SK-N-SH (cell line): ENCODE results near the gene EIF1AD. TPM values are rescaled to one million over a fixed set of nuclear protein-coding genes. Genes with fewer than 3 reads are reported as not detected.

ENCODE experiments used
- CTCF ChIA-PET: fragments of 300-600, 350-600 bp; formaldehyde crosslinking; extraction: SDS; loops from one replicate; lab custom pipeline; 2021; lab: Yijun Ruan, JAX
- POLR2A ChIA-PET: fragments of 350-600 bp; sonication (Branson Sonifier 250); formaldehyde crosslinking; extraction: SDS; loops from one replicate; lab custom pipeline; 2020; ENCODE audit warnings: antibody characterized with exemption, inconsistent platforms; lab: Yijun Ruan, JAX
- DNase-seq: peaks from one replicate; pipeline ENCODE4 v3.0.0; 2012
- H2AFZ ChIP-seq: fragments of 200-600 bp; sonication (generic); 2 replicates; pipeline ENCODE4 v1.8.1; 2016; ENCODE audit warnings: antibody characterized with exemption, mild to moderate bottlenecking, low read depth
- H3F3A ChIP-seq: fragments of 200-600 bp; sonication (generic); replicated peaks from 2 replicates; pipeline ENCODE3; 2016; ENCODE audit warnings: antibody characterized with exemption, mild to moderate bottlenecking; ENCODE audit not compliant: insufficient read depth
- H3K27ac ChIP-seq, 2 experiments: fragments of 200-500 bp in 1 of 2; fragments of 200-600 bp in 1 of 2; sonication (Bioruptor generic) in 1 of 2; sonication (generic), shearing (Covaris generic) in 1 of 2; 2 replicates each; pipeline versions ENCODE4 v1.5.1 to v1.6.1; 2014 to 2016; ENCODE audit warnings: low read depth in 2 of 2, inconsistent platforms in 1 of 2, low read length in 1 of 2, mild to moderate bottlenecking in 1 of 2, mixed read lengths in 1 of 2
- H3K27me3 ChIP-seq: fragments of 200-600 bp; sonication (generic), shearing (Covaris generic); 2 replicates; pipeline ENCODE4 v1.6.1; 2016; ENCODE audit warnings: mixed run types; ENCODE audit not compliant: insufficient read depth
- H3K36me3 ChIP-seq, 2 experiments: fragments of 200-500 bp in 1 of 2; fragments of 200-600 bp in 1 of 2; sonication (Bioruptor generic) in 1 of 2; sonication (generic) in 1 of 2; replicated peaks in 1 of 2; 2 replicates each; pipeline versions ENCODE3 to v1.5.1; 2014 to 2016; ENCODE audit warnings: low read length in 1 of 2, mild to moderate bottlenecking in 1 of 2; ENCODE audit not compliant: insufficient read depth in 2 of 2, control insufficient read depth in 1 of 2
- H3K4me1 ChIP-seq, 2 experiments: fragments of 200-500 bp in 1 of 2; fragments of 200-600 bp in 1 of 2; sonication (Bioruptor generic) in 1 of 2; sonication (generic), shearing (Covaris generic) in 1 of 2; 2 replicates each; pipeline versions ENCODE4 v1.5.1 to v1.6.1; 2014 to 2016; ENCODE audit warnings: low read depth in 1 of 2, low read length in 1 of 2, mixed run types in 1 of 2; ENCODE audit not compliant: insufficient read depth in 2 of 2, control insufficient read depth in 1 of 2
- H3K4me2 ChIP-seq: fragments of 200-600 bp; sonication (generic), shearing (Covaris generic); 2 replicates; pipeline ENCODE4 v1.6.1; 2017; ENCODE audit warnings: mixed run types
- H3K4me3 ChIP-seq, 2 experiments: fragments of 200-500 bp in 1 of 2; fragments of 200-600 bp in 1 of 2; sonication (Bioruptor generic) in 1 of 2; sonication (generic), shearing (Covaris generic) in 1 of 2; 2 replicates each; pipeline versions ENCODE4 v1.5.1 to v1.8.1; 2014 to 2016; ENCODE audit warnings: low read depth in 2 of 2, inconsistent platforms in 1 of 2, low read length in 1 of 2, mild to moderate bottlenecking in 1 of 2, mixed read lengths in 1 of 2, moderate library complexity in 1 of 2
- H3K79me2 ChIP-seq: fragments of 200-600 bp; sonication (generic); 2 replicates; pipeline ENCODE4 v1.8.1; 2017; ENCODE audit warnings: mild to moderate bottlenecking; ENCODE audit not compliant: insufficient read depth
- H3K9ac ChIP-seq: fragments of 200-600 bp; sonication (generic); 2 replicates; pipeline ENCODE4 v1.6.1; 2017; ENCODE audit warnings: mixed run types
- H3K9me2 ChIP-seq: fragments of 200-600 bp; sonication (generic); 2 replicates; pipeline ENCODE4 v1.6.1; 2017; ENCODE audit warnings: mixed run types
- H3K9me3 ChIP-seq: fragments of 200-600 bp; sonication (generic); 2 replicates; pipeline ENCODE4 v1.6.1; 2017; ENCODE audit warnings: mixed run types, mild to moderate bottlenecking, moderate library complexity
- H4K20me1 ChIP-seq: fragments of 200-600 bp; sonication (generic); 2 replicates; pipeline ENCODE4 v1.6.1; 2017; ENCODE audit warnings: mild to moderate bottlenecking, mixed run types; ENCODE audit not compliant: insufficient read depth
- CHD2 ChIP-seq: fragments of 150-350 bp; IDR thresholded peaks from 2 replicates; pipeline ENCODE4 v1.6.1; 2018; ENCODE audit warnings: low read length; ENCODE audit not compliant: partially characterized antibody
- ELF1 ChIP-seq: IDR thresholded peaks from 2 replicates; pipeline ENCODE4 v1.4.0; 2012
- EP300 ChIP-seq, 2 experiments: IDR thresholded peaks; 2 replicates each; pipeline versions ENCODE4 v1.4.0 to v1.6.1; 2012; ENCODE audit warnings: borderline replicate concordance in 1 of 2, low read depth in 1 of 2, low read length in 1 of 2
- FOSL2 ChIP-seq: IDR thresholded peaks from 2 replicates; pipeline ENCODE4 v1.4.0; 2012; ENCODE audit warnings: low read depth, mild to moderate bottlenecking, moderate library complexity, borderline replicate concordance
- FOXJ3 ChIP-seq: sonication (generic); formaldehyde crosslinking; IDR thresholded peaks from 2 replicates; pipeline ENCODE4 v1.5.1; 2020; ENCODE audit warnings: mild to moderate bottlenecking, missing genetic modification reagents
- FOXM1 ChIP-seq: IDR thresholded peaks from 2 replicates; pipeline ENCODE4 v1.4.0; 2012; ENCODE audit warnings: low read depth, mild to moderate bottlenecking
- JUND ChIP-seq: IDR thresholded peaks from 2 replicates; pipeline ENCODE4 v1.4.0; 2012
- MAX ChIP-seq: IDR thresholded peaks from 2 replicates; pipeline ENCODE4 v1.4.0; 2012; ENCODE audit warnings: low read depth
- MEF2A ChIP-seq: IDR thresholded peaks from 2 replicates; pipeline ENCODE4 v1.4.0; 2012; ENCODE audit warnings: low read depth, borderline replicate concordance
- NFIC ChIP-seq: IDR thresholded peaks from 2 replicates; pipeline ENCODE4 v1.4.0; 2012; ENCODE audit warnings: borderline replicate concordance
- NRF1 ChIP-seq: IDR thresholded peaks from 2 replicates; pipeline ENCODE4 v1.6.1; 2012; ENCODE audit warnings: low read depth, mild to moderate bottlenecking, low read length
- POLR2AphosphoS5 ChIP-seq: IDR thresholded peaks from 2 replicates; pipeline ENCODE4 v1.6.1; 2012; ENCODE audit warnings: low read depth, low read length
- RCOR1 ChIP-seq: fragments of 150-350 bp; IDR thresholded peaks from 2 replicates; pipeline ENCODE4 v1.6.1; 2017; ENCODE audit warnings: antibody characterized with exemption, low read length
- RXRA ChIP-seq: IDR thresholded peaks from 2 replicates; pipeline ENCODE4 v1.4.0; 2012; ENCODE audit warnings: low read depth, mild to moderate bottlenecking, borderline replicate concordance
- TAF1 ChIP-seq: IDR thresholded peaks from 2 replicates; pipeline ENCODE4 v1.6.1; 2012; ENCODE audit warnings: low read depth, mild to moderate bottlenecking, low read length, moderate library complexity, borderline replicate concordance
- TEAD4 ChIP-seq: IDR thresholded peaks from 2 replicates; pipeline ENCODE4 v1.4.0; 2012; ENCODE audit warnings: mild to moderate bottlenecking, borderline replicate concordance; ENCODE audit not compliant: insufficient read depth
- USF1 ChIP-seq: IDR thresholded peaks from 2 replicates; pipeline ENCODE4 v1.4.0; 2012; ENCODE audit warnings: low read depth, borderline replicate concordance
- USF2 ChIP-seq: fragments of 150-350 bp; IDR thresholded peaks from 2 replicates; pipeline ENCODE4 v1.6.1; 2017; ENCODE audit warnings: antibody characterized with exemption, low read length, low read depth, borderline replicate concordance
- YY1 ChIP-seq: IDR thresholded peaks from 2 replicates; pipeline ENCODE4 v1.4.0; 2012; ENCODE audit warnings: low read depth, mild to moderate bottlenecking
- ZBTB33 ChIP-seq: IDR thresholded peaks from 2 replicates; pipeline ENCODE4 v1.4.0; 2012; ENCODE audit warnings: low read depth, borderline replicate concordance
- whole genome bisulfite sequencing: methylation state at CpG from one replicate; pipeline ENCODE4 v1.1.6; 2017; ENCODE audit warnings: low lambda C conversion rate; 5-methylcytosine and 5-hydroxymethylcytosine counted together
- polyA plus RNA-seq, 3 experiments: library from polyadenylated mRNA; depleted of rRNA; stranded (reverse); fragments of >200 nt; gene quantifications; 2 replicates each; pipeline ENCODE4 v1.2.3, GENCODE V29; 2012
- TF ChIP-seq, protein P1 (sequence below): IDR thresholded peaks from 2 replicates; pipeline ENCODE4; 2012
- TF ChIP-seq, protein P2 (sequence below): fragments of 150-350 bp; IDR thresholded peaks from 2 replicates; pipeline ENCODE4 v1.6.1; 2016; ENCODE audit warnings: mild to moderate bottlenecking, low read depth, low read length
- TF ChIP-seq, protein P3 (sequence below): fragments of 200-600 bp; sonication (generic); IDR thresholded peaks from 2 replicates; pipeline ENCODE4 v1.6.1; 2017; ENCODE audit warnings: antibody characterized with exemption, mild to moderate bottlenecking, moderate library complexity

EIF1AD gene
- 28.9 and 31.4 TPM in 2 replicates for polyA plus RNA-seq (2012; rRNA removed)
- polyA plus RNA-seq (2012; cell fraction: cytosol; rRNA removed), result 21.5 and 28.9 TPM in 2 replicates
- polyA plus RNA-seq (2012; cell fraction: nucleus; rRNA removed), result 30.7 and 36.1 TPM in 2 replicates

- peaks cover 6 to 11% of the 10 kb centered on the region in 2 experiments; a peak in 3 of 4 replicates for H3K4me1 ChIP-seq
- DNase-seq, result peak; percentile 90
- peaks cover 39% of the 10 kb centered on the region for H3F3A ChIP-seq
- CTCF ChIA-PET, result interaction anchor here (0.8 to 1.9 kb wide), 10 partner anchors 11 to 299 kb away, joined by 3 to 14 read pairs (median 4); no protein-coding TSS in a partner anchor
- peak within 1 kb of the TSS; percentile 87 for H2AFZ ChIP-seq
- H3K4me2 ChIP-seq, result peak within 1 kb of the TSS; percentile 96
- WGBS, result 1% methylated on average over 50 of the region's 55 CpGs
- H3K27ac ChIP-seq, result peak within 1 kb of the TSS; percentile 98
- no peaks in the 10 kb centered on the region for H3K9me3 ChIP-seq
- H3K36me3 ChIP-seq, result peaks cover 45 to 48% of the 10 kb centered on the region in 2 experiments
- H3K9ac ChIP-seq, result peak within 1 kb of the TSS; percentile 95
- H3K4me3 ChIP-seq, result peak within 1 kb of the TSS; percentile 95 to 99
- H3K79me2 ChIP-seq, result peaks cover 73% of the 10 kb centered on the region
- H3K27me3 ChIP-seq, result no peaks in the 10 kb centered on the region
- peaks cover 4% of the 10 kb centered on the region; the same call in 1 of the 2 replicates for H4K20me1 ChIP-seq
- POLR2A ChIA-PET, result interaction anchor here (0.5 to 2.0 kb wide), 6 partner anchors 36 to 142 kb away, joined by 5 to 11 read pairs (median 6); partner anchors contain the start of genes FIBP, MUS81, SART1 and SF3B2
- no peaks in the 10 kb centered on the region for H3K9me2 ChIP-seq
- peak; percentile 2 to 42; a peak in 1 of 4 replicates for TF ChIP-seq EP300 (IDR thresholded peaks at IDR 0.05; ENCODE audit: borderline replicate concordance in 1 of 2, low read depth in 1 of 2, low read length in 1 of 2)
- TF ChIP-seq FOXM1, result 0 out of 2 replicates have a peak, but pooled peaks have one; percentile 62
- no peak for TF ChIP-seq FOXJ3 (CRISPR knock-in tag)
- TF ChIP-seq, protein P1, sequence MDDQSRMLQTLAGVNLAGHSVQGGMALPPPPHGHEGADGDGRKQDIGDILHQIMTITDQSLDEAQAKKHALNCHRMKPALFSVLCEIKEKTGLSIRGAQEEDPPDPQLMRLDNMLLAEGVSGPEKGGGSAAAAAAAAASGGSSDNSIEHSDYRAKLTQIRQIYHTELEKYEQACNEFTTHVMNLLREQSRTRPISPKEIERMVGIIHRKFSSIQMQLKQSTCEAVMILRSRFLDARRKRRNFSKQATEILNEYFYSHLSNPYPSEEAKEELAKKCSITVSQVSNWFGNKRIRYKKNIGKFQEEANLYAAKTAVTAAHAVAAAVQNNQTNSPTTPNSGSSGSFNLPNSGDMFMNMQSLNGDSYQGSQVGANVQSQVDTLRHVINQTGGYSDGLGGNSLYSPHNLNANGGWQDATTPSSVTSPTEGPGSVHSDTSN, result no peak
- TF ChIP-seq MAX, result peak; percentile 90
- peak; percentile 10; the same call in 1 of the 2 replicates for TF ChIP-seq MEF2A
- TF ChIP-seq RCOR1, result no peak; the same call in 1 of the 2 replicates
- TF ChIP-seq FOSL2, result no peak; the same call in 1 of the 2 replicates
- TF ChIP-seq ELF1, result peak; percentile 90
- TF ChIP-seq, protein P2, sequence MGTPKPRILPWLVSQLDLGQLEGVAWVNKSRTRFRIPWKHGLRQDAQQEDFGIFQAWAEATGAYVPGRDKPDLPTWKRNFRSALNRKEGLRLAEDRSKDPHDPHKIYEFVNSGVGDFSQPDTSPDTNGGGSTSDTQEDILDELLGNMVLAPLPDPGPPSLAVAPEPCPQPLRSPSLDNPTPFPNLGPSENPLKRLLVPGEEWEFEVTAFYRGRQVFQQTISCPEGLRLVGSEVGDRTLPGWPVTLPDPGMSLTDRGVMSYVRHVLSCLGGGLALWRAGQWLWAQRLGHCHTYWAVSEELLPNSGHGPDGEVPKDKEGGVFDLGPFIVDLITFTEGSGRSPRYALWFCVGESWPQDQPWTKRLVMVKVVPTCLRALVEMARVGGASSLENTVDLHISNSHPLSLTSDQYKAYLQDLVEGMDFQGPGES, result no peak
- peak; percentile 23; the same call in 1 of the 2 replicates for TF ChIP-seq JUND
- peak; percentile 29; the same call in 1 of the 2 replicates for TF ChIP-seq NFIC
- TF ChIP-seq ZBTB33, result peak; percentile 96
- TF ChIP-seq USF2, result no peak
- TF ChIP-seq, protein P3, sequence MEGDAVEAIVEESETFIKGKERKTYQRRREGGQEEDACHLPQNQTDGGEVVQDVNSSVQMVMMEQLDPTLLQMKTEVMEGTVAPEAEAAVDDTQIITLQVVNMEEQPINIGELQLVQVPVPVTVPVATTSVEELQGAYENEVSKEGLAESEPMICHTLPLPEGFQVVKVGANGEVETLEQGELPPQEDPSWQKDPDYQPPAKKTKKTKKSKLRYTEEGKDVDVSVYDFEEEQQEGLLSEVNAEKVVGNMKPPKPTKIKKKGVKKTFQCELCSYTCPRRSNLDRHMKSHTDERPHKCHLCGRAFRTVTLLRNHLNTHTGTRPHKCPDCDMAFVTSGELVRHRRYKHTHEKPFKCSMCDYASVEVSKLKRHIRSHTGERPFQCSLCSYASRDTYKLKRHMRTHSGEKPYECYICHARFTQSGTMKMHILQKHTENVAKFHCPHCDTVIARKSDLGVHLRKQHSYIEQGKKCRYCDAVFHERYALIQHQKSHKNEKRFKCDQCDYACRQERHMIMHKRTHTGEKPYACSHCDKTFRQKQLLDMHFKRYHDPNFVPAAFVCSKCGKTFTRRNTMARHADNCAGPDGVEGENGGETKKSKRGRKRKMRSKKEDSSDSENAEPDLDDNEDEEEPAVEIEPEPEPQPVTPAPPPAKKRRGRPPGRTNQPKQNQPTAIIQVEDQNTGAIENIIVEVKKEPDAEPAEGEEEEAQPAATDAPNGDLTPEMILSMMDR, result no peak
- no peak for TF ChIP-seq TEAD4
- TF ChIP-seq TAF1, result peak; percentile 92
- 0 out of 2 replicates have a peak, but pooled peaks have one; percentile 14 for TF ChIP-seq RXRA
- 0 out of 2 replicates have a peak, but pooled peaks have one; percentile 68 for TF ChIP-seq YY1
- TF ChIP-seq POLR2AphosphoS5, result peak; percentile 74
- TF ChIP-seq NRF1, result no peak
- TF ChIP-seq USF1, result peak; percentile 63
- peak; percentile 98 for TF ChIP-seq CHD2
Measured at GRCh38 chr11:66001942-66002647, at the start of gene EIF1AD, which contains the start of gene BANF1. Gene EIF1AD (minus strand): TSS chr11:66002157. CDS start chr11:66000389, 1,768 bp downstream. Gene BANF1 (plus strand): TSS chr11:66002503. CDS start chr11:66003251, 748 bp downstream.
